Retinal pigment epithelial cell (primary cell): ENCODE data around the gene GALNT18.
"Not testable (repeated sequence)": the region's sequence is repeated elsewhere in the genome, so short reads cannot be mapped to it uniquely, and the experiment has no call there.

Experiments used
- DNase-seq: peaks from one replicate; pipeline ENCODE4 v3.0.0-alpha.2; 2010; ENCODE audit warnings: low read depth
- H3K4me3 ChIP-seq: 2 replicates; pipeline ENCODE4 v1.5.1; 2011; ENCODE audit warnings: mild to moderate bottlenecking, low read length, control low read depth, moderate library complexity
- TF ChIP-seq, protein P1 (sequence below): conservative IDR thresholded peaks from 2 replicates; pipeline ENCODE4 v1.5.1; 2011; ENCODE audit warnings: low read depth, low read length, control low read depth, inconsistent platforms

Gene GALNT18

DNA sequence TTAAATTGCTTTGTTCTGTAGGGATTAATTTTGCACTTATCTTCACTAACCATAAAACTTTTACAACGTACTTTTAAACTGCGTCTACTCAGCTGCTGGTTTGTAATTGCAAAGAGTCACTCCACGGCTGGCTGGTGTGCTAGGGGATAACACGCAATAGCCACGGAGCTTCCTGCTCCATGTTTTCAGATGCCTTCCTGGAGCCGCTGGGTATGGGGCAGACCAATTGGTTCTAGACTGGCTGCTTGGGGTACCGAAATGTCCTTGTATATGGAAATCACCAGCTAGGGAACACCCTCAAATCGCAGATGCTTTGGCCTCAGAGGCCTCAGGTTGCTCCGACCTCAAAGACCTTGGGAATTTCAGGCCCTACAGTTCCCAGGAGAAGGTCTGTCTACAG, 265.0 kb downstream of the GALNT18 start:
- no peak overlapping the region for H3K4me3 ChIP-seq
- TF ChIP-seq, protein P1, sequence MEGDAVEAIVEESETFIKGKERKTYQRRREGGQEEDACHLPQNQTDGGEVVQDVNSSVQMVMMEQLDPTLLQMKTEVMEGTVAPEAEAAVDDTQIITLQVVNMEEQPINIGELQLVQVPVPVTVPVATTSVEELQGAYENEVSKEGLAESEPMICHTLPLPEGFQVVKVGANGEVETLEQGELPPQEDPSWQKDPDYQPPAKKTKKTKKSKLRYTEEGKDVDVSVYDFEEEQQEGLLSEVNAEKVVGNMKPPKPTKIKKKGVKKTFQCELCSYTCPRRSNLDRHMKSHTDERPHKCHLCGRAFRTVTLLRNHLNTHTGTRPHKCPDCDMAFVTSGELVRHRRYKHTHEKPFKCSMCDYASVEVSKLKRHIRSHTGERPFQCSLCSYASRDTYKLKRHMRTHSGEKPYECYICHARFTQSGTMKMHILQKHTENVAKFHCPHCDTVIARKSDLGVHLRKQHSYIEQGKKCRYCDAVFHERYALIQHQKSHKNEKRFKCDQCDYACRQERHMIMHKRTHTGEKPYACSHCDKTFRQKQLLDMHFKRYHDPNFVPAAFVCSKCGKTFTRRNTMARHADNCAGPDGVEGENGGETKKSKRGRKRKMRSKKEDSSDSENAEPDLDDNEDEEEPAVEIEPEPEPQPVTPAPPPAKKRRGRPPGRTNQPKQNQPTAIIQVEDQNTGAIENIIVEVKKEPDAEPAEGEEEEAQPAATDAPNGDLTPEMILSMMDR, result no peak
- DNase-seq, result no peak

DNA sequence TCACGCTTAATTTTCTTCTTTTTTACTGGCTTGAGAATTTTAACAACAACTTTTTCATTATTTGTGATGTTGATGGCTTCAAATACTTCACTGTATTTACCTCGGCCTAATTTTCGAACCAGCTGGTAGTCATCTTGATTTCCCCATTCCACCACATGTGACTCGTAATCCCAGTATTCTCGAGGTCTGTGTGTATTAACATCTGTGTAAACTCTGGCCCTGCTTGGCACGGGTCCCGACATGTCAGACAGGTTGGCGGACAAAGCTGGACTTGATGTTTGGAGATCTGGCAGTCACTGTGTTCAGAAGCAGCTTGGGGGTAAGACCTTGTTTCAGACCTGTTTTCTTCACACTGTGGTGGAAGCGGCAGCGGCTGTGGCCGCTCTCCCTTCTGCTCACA, 268.9 kb downstream of the GALNT18 start, which contains the start of gene CSNK2A3:
Gene CSNK2A3 (minus strand): TSS at position 373 of the 400 bp plus-strand sequence. CDS start 131 bp downstream, at position 242.
- H3K4me3 ChIP-seq, DNase-seq: not testable (repeated sequence)

DNA sequence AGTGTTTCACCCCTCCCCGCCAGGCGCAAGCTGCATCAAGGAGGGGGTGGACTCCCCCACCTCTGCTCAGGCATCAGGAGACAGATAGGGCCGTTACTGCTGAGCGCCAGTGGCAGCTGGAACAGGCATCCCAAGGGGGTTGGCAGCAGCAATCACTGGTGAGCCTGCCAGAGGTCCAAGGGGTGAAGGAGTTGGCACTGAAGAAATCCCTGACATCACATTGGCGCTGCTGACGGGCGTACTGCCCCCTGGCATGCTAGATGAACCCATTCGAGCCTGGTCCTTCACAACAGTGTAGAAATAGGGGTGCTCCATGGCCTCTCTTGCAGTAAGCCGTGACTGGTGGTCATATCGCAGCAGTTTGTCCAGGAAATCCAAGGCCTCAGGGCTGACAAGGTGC, 270.0 kb downstream of the GALNT18 start:
- not testable (repeated sequence) for H3K4me3 ChIP-seq, DNase-seq

DNA sequence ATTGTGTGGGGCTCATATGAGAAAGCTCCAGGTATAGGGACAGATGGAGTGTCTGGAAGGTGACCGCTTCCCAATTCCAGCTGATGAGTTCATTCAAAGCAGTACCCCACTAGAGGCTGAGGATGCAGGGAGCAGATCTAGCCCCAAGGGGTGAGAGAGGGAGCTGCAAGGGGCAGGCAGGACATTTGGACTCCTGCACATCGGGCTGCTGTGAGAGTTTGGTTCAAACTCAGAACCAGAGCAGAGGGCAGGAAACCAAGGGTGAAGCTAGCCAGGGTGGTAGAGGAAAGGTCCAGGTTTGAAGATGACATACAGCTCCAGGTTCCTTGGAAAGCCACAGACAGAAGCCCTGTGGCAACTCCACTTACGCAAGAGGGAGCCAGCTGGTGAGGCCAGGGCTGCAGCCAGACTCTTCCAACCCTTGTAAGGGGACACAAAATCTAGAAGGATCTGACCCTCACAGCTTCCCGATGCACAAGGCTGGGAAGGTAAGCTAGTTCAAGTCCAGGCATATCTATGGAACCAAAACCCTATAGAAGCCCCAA, 270.7 kb downstream of the GALNT18 start:
- TF ChIP-seq, protein P1, result no peak
- DNase-seq, result no peak
- no peak overlapping the region for H3K4me3 ChIP-seq

DNA sequence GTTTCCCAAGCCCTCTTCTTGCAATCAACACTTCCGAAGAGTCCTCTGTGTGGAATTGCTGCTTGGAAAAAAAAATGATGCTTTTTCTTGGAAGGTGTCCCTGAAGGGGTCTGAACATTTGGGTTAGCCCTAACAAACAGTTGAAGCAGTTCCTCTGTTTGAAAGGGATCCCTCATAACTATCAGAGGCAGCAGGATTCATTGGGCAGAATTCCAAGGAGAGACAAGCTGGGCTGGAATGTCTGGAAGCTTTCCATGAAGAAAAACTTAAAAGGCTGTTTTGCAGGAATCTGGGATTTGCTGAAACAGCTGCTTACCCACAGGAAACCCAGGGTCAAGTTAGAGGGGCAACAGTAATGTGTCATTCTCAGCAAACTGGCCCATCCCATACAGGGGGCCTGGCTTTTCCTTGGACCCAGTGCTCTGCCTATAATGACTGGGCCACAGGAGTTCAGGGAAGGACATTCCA, 271.9 kb downstream of the GALNT18 start:
- TF ChIP-seq, protein P1, result no peak
- DNase-seq, result peak; percentile 33
- no peak overlapping the region for H3K4me3 ChIP-seq

DNA sequence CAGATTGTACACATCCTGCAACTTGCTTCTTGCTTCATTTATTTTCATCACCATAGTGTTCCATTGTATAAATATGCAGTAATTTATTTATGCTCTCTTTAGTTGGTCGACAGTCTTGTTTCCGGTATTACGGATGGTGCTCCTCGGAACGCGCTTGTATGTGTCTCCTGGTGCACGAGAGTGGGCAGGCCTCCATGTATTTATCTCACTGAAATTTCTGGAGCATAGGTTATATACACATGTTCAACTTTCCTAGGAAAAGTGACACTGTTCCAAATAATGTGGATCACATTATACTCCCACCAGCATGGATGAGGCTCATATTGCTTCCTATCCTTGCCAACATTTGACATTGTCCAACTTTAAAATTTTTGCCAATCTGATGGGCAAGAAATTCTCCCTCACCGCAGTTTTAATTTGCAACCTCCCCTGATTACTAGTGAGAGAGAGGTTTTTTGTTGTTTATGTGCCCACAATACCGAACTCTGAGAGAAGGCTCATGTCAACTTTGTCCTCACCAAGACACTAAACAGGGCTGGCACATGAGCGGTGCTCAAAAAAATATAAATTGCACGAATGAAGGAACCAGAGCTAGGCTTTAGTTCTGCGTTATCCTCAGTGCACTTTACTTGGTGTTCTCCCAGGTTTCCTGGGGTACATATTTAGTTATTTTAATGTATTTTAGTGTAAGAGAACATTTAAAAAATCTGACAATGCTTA, 272.5 kb downstream of the GALNT18 start:
- no peak for DNase-seq
- TF ChIP-seq, protein P1, result no peak
- H3K4me3 ChIP-seq, result no peak overlapping the region

DNA sequence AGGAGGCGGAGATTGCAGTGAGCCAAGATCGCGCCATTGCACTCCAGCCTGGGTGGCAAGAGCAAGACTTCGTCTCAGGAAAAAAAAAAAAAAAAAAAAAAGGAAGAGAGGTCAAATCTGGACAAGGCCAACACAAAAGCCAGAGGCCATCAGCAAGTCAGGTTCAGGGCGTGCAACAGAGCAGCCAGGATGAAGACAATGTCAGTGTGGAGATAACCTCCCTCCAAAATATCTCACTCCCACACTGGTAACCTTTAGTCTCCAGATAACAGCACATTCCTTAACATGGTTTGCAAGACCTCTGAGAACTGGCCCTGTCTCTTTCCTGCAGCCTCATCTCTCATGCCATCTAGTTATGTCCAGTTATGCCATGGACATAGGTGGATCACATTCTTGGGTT, 273.5 kb downstream of the GALNT18 start:
- H3K4me3 ChIP-seq, result no peak overlapping the region
- DNase-seq, result no peak
- TF ChIP-seq, protein P1, result no peak

DNA sequence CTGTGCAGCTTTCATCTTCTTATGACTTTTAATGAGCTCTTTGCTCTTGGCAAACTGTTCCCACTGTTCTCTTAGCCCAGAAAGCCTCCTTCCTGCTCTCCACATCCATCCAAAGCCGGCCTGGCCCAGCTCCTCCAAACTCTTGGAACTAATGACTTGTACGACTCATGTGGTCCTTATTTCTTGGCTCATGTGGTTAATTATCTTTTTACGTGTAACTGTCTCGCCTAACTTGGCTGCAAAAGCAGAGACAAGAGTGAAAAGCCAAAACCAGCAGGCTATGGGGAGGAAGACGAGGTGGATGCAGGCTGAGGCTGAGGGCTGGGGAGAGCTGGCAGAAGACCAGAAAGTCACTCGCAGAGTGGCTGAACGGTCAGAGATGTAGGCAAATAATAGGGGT, 274.2 kb downstream of the GALNT18 start:
- H3K4me3 ChIP-seq, result no peak overlapping the region
- TF ChIP-seq, protein P1, result no peak
- no peak for DNase-seq
